Common myeloid progenitor, CD34-positive (primary cell): Measurements from ENCODE around the gene ABCC3.

Experiments
- CTCF ChIA-PET: fragments of 350-600 bp; sonication (Branson Sonifier 250); formaldehyde crosslinking; loops from one replicate; lab custom pipeline; 2021; ENCODE audit warnings: antibody characterized with exemption; lab: Charles Lee
- POLR2A ChIA-PET: fragments of 350-600 bp; sonication (Branson Sonifier 250); formaldehyde crosslinking; loops from one replicate; lab custom pipeline; 2021; ENCODE audit warnings: antibody characterized with exemption; lab: Charles Lee
- DNase-seq, 3 donors: peaks; one replicate each; pipeline versions ENCODE4 v3.0.0 to v3.0.0-alpha.2; 2013
- H3K27ac ChIP-seq, 2 experiments: 1 replicate in 1 of 2; 2 replicates in 1 of 2; pipeline ENCODE4 v1.7.0; 2013; ENCODE audit warnings: inconsistent platforms in 2 of 2, low read length in 2 of 2, mild to moderate bottlenecking in 2 of 2, low read depth in 1 of 2, moderate library complexity in 1 of 2; ENCODE audit not compliant: severe bottlenecking in 2 of 2, insufficient read depth in 1 of 2, poor library complexity in 1 of 2
- H3K27me3 ChIP-seq, 5 experiments: replicated peaks in 2 of 5; 1 replicate in 3 of 5; 2 replicates in 2 of 5; pipeline versions ENCODE4 v1.6.1 to v1.7.0; 2013; ENCODE audit warnings: low read length in 4 of 5, mild to moderate bottlenecking in 2 of 5, moderate library complexity in 2 of 5, inconsistent platforms in 1 of 5; ENCODE audit not compliant: insufficient read depth in 5 of 5, control insufficient read depth in 4 of 5
- H3K36me3 ChIP-seq, 4 experiments: 1 replicate in 2 of 4; 2 replicates in 2 of 4; pipeline versions ENCODE4 v1.6.1 to v1.7.0; 2013; ENCODE audit warnings: low read length in 3 of 4, control low read depth in 1 of 4, mild to moderate bottlenecking in 1 of 4; ENCODE audit not compliant: control insufficient read depth in 4 of 4, insufficient read depth in 4 of 4
- H3K4me1 ChIP-seq, 4 experiments: 1 replicate in 3 of 4; 2 replicates in 1 of 4; pipeline versions ENCODE4 v1.6.1 to v1.7.1; 2013; ENCODE audit warnings: low read length in 3 of 4, mild to moderate bottlenecking in 3 of 4, control low read depth in 1 of 4, inconsistent platforms in 1 of 4, moderate library complexity in 1 of 4; ENCODE audit not compliant: control insufficient read depth in 4 of 4, insufficient read depth in 4 of 4; ENCODE audit errors: control extremely low read depth in 1 of 4
- H3K4me3 ChIP-seq, 7 experiments: 1 replicate in 4 of 7; 2 replicates in 3 of 7; pipeline versions ENCODE4 v1.5.1 to v1.7.0; 2013; ENCODE audit warnings: mild to moderate bottlenecking in 7 of 7, low read length in 6 of 7, moderate library complexity in 6 of 7, inconsistent platforms in 2 of 7, low read depth in 2 of 7, control low read depth in 1 of 7; ENCODE audit not compliant: insufficient read depth in 4 of 7, control insufficient read depth in 1 of 7; ENCODE audit errors: extremely low read depth in 1 of 7
- H3K9me3 ChIP-seq, 5 experiments: 1 replicate in 4 of 5; 2 replicates in 1 of 5; pipeline versions ENCODE4 v1.6.1 to v1.7.1; 2013; ENCODE audit warnings: low read length in 4 of 5, mild to moderate bottlenecking in 2 of 5, inconsistent platforms in 1 of 5, low read depth in 1 of 5, moderate library complexity in 1 of 5; ENCODE audit not compliant: control insufficient read depth in 4 of 5, insufficient read depth in 2 of 5; ENCODE audit errors: control extremely low read depth in 1 of 5
- WGBS: methylation state at CpG from one replicate; pipeline ENCODE4 v1.1.5; 2013; ENCODE audit not compliant: insufficient coverage; 5-methylcytosine and 5-hydroxymethylcytosine counted together

Gene ABCC3

GRCh38 chr17:50675190-50675589 is 40.5 kb downstream of the ABCC3 start:
- DNase-seq: no peak
- Histone ChIP-seq H3K9me3 (no peaks in the 10 kb centered on the region), H3K4me3 (no peak overlapping the region), H3K36me3 (no peaks in the 10 kb centered on the region), H3K4me1 (no peaks in the 10 kb centered on the region), H3K27ac (no peak overlapping the region), H3K27me3 (peaks cover 0 to 6% (median 0%) of the 10 kb centered on the region in 5 experiments)
- ChIA-PET POLR2A (interaction anchor here (0.5 kb wide), 1 partner anchor 11 kb away, joined by 3 read pairs; no protein-coding TSS in a partner anchor), CTCF (interaction anchor here (0.6 to 11.2 kb wide), 4 partner anchors 9 to 192 kb away, joined by 3 to 84 read pairs (median 4); no protein-coding TSS in a partner anchor)
- 33% methylated on average over 1 of the region's 3 CpGs for WGBS

GRCh38 chr17:50675627-50676026 is 40.9 kb downstream of the ABCC3 start:
- H3K4me1 ChIP-seq: peaks cover 0 to 1% (median 0%) of the 10 kb centered on the region in 4 experiments
- H3K4me3 ChIP-seq: no peak overlapping the region
- H3K27ac ChIP-seq: no peak overlapping the region
- ChIA-PET CTCF (interaction anchor here (11.2 kb wide), 1 partner anchor 48 kb away, joined by 84 read pairs; no protein-coding TSS in a partner anchor), POLR2A (interaction anchor here (0.5 kb wide), 1 partner anchor 11 kb away, joined by 3 read pairs; no protein-coding TSS in a partner anchor)
- no peaks in the 10 kb centered on the region for H3K36me3 ChIP-seq
- H3K27me3 ChIP-seq: peaks cover 0 to 6% (median 0%) of the 10 kb centered on the region in 5 experiments
- WGBS: 100% methylated on average over 7 of the region's 7 CpGs
- H3K9me3 ChIP-seq: no peaks in the 10 kb centered on the region
- DNase-seq: no peak

- peaks cover 0 to 6% (median 0%) of the 10 kb centered on the region in 5 experiments for H3K27me3 ChIP-seq
- over 99% methylated on average over 17 of the region's 24 CpGs for WGBS
- DNase-seq: no peak
- CTCF ChIA-PET: interaction anchor here (11.2 kb wide), 1 partner anchor 49 kb away, joined by 84 read pairs; no protein-coding TSS in a partner anchor
- no peak overlapping the region for H3K4me3 ChIP-seq
- no peaks in the 10 kb centered on the region for H3K36me3 ChIP-seq
- H3K9me3 ChIP-seq: no peaks in the 10 kb centered on the region
- H3K4me1 ChIP-seq: peaks cover 0 to 6% (median 3%) of the 10 kb centered on the region in 4 experiments
- POLR2A ChIA-PET: interaction anchor here (0.5 to 0.6 kb wide), 2 partner anchors 12 to 49 kb away, joined by 3 read pairs; no protein-coding TSS in a partner anchor
- H3K27ac ChIP-seq: no peak overlapping the region
Measured at GRCh38 chr17:50676065-50676975, 41.6 kb downstream of the ABCC3 start.

GRCh38 chr17:50677851-50678375 is 43.2 kb downstream of the ABCC3 start:
- POLR2A ChIA-PET: no interaction called here
- no peak overlapping the region for H3K4me3 ChIP-seq
- 98% methylated on average over 8 of the region's 12 CpGs for WGBS
- peaks cover 0 to 6% (median 0%) of the 10 kb centered on the region in 5 experiments for H3K27me3 ChIP-seq
- peaks cover 0 to 7% (median 3%) of the 10 kb centered on the region in 4 experiments for H3K4me1 ChIP-seq
- CTCF ChIA-PET: interaction anchor here (11.2 kb wide), 1 partner anchor 51 kb away, joined by 84 read pairs; no protein-coding TSS in a partner anchor
- H3K9me3 ChIP-seq: no peaks in the 10 kb centered on the region
- no peaks in the 10 kb centered on the region for H3K36me3 ChIP-seq
- H3K27ac ChIP-seq: no peak overlapping the region
- DNase-seq: no peak

- ChIA-PET POLR2A (no interaction called here), CTCF (interaction anchor here (0.6 to 11.2 kb wide), 7 partner anchors 9 to 224 kb away, joined by 4 to 84 read pairs (median 5); no protein-coding TSS in a partner anchor)
- Histone ChIP-seq H3K4me3 (no peak overlapping the region), H3K27me3 (peaks cover 0 to 6% (median 0%) of the 10 kb centered on the region in 5 experiments), H3K4me1 (peaks cover 0 to 7% (median 3%) of the 10 kb centered on the region in 4 experiments), H3K9me3 (no peaks in the 10 kb centered on the region), H3K36me3 (no peaks in the 10 kb centered on the region), H3K27ac (no peak overlapping the region)
- 97% methylated on average over 8 of the region's 11 CpGs for WGBS
- DNase-seq: no peak
Measured at GRCh38 chr17:50679008-50679544, 44.4 kb downstream of the ABCC3 start.

- 96% methylated on average over 5 of the region's 5 CpGs for WGBS
- H3K4me3 ChIP-seq: no peak overlapping the region
- no peak overlapping the region for H3K27ac ChIP-seq
- no peak for DNase-seq
- no peaks in the 10 kb centered on the region for H3K9me3 ChIP-seq
- peaks cover 0 to 9% (median 0%) of the 10 kb centered on the region in 5 experiments for H3K27me3 ChIP-seq
- peaks cover 0 to 7% (median 3%) of the 10 kb centered on the region in 4 experiments for H3K4me1 ChIP-seq
- ChIA-PET POLR2A (interaction anchor here (0.7 kb wide), 1 partner anchor 194 kb away, joined by 3 read pairs; no protein-coding TSS in a partner anchor), CTCF (interaction anchor here (0.6 to 11.2 kb wide), 9 partner anchors 16 to 136 kb away, joined by 3 to 84 read pairs (median 5); no protein-coding TSS in a partner anchor)
- no peaks in the 10 kb centered on the region for H3K36me3 ChIP-seq
Measured at GRCh38 chr17:50680126-50680525, 45.4 kb downstream of the ABCC3 start.
